Measurements from ENCODE around the gene CCDC174.

Gene CCDC174

DNA sequence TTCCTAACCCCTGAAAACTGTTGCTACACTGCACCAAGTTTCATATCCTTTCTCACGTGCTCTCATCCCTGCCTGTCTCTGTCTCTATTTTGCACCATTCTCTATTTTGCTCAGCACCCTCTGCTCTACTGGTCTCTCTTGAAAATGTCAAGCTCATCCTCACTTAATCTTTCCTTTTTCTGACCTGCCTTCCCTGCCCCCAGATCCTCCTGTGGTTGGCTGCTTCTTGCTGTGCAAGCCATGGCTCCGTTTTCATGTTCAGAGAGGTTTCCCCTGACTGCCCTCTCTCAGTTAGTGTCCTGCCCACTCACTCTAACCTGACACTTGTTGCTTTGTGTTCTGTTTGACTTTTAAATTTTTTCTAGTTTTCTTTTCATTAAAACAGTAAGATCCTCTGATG lies 6.0 kb downstream of the CCDC174 start:
- DNase-seq: no peak

DNA sequence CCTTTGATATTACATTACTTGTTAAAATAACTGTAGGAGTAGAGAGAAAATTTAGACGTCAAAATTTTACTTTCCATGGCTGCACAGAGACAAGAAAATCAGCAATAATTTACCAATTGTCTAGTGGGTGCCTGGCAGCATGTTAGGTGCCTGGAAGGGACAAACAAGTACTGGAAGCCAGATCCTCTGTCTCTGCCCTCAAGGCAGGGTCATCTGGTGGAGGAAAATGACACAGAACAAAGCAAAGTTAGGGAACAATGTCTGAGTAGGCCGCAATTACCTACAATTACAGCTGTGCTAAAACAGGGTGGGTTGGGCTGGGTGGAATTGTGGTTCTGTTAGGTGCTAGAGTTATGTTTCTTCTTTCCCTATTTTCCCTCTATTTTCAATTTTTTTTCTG lies 7.4 kb downstream of the CCDC174 start:
- DNase-seq: no peak

DNA sequence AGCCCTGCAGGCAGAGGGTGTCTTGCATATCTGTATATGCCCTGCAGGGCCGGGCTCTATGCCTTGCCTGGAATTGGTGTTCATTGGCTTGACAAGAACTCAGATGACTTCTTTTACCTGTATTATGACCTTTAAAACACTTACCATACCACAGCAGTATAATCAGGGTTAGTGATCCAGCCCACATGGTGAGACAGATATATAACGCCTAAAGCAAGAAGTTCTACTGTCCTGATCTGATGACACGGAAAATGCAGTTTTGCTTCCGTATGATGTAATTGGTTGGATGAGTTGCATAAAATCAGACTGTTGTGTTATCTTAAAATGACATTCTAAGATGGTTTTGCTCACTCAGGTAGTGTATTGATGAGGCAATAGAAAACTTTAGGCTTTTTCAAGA lies 9.4 kb downstream of the CCDC174 start:
- no peak for DNase-seq

DNA sequence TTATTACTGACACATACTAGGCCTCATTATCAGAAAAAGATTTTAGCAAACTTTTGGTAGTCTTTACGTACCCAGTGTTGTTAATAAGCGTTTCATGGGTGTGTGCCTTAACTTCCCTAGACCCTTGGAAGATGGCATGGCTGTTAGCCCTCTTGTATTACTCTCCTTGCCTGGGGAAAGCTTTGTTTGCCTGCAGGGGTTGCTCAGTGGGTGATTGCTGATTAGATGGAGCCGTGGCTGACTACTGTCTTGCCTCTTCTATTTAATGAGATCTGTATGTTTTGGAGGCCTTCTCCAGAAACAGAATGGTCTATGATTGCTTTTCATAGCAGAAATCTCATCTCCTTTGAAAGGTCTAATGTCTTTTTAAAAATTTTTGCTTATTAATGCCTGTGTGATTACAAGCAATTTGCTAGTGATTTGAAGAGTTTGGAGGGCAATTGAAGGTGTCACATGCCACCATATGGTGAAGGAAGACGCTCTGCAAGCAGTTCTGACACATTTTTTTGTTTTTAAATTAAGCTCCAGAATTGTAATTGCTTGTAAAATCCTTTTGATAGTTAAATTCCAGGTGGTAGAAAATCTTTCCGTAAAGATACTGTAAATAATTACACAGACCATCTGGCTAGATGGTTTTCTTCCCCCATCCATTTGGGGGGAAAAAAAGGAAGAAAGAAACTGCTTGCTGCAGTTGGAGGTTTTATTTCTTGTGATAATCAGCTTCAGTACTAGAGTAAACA lies 12.0 kb downstream of the CCDC174 start:
- DNase-seq: no peak

DNA sequence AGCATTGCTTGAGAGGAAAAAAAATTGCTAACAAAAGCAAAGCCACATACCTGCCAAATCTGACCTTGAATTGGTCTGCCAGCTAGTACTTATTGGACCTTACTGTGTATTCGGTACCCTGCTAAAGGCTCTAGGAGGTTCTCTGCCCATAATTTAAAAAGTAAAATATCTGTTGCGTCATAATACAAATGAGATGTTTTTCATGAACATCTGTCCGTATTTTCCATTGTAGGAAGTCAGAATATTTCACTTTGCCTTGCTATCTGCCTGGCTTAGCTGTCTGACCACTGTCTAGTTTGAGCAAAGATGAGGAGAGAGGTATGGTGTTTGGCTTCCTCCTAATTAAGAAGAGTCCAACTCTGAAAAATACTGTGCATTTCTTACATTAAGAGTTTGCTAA lies 12.6 kb downstream of the CCDC174 start:
- no peak for DNase-seq

DNA sequence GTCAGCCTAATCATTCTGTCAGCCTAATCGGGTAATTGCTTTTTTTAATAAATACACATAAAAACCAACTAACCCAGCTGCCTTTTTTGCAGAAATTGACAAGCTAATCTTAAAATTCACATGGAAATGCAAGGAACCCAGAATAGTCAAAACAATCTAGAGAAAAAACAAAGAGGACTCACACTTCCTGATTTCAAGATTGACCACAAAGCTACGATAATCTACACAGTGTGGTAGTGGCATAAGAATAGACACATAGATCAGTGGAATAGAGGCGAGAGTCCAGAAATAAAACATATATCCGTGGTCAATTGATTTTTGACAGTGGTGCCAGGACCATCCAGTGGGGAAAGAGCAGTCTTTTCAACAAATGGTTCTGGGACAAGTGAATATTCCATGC lies 21.0 kb downstream of the CCDC174 start:
- no peak for DNase-seq

DNA sequence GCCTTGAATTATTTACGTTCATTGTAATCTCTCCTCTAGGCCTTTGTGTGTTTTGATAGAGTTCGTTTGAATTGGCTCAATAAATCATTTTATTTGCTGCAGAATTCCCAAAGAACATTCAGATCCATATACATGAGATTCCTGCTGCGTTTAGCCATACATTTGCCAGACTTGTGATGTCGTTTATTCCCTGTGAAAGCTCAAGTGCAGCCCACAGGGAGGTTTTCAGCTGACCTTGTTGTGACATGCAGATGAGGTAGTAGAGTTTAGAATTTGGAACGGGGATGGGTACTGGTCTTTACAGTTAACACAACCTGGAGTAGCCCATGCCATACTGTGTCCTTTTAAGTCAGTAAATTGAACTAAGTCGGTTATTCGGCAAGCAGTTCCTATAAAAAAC lies 23.3 kb downstream of the CCDC174 start, which contains the start of gene C3orf20:
Gene C3orf20, plus strand, starts transcription at position 301 of the 400 bp plus-strand sequence. CDS start 7,573 bp downstream, outside the sequence.
- DNase-seq: no peak

DNA sequence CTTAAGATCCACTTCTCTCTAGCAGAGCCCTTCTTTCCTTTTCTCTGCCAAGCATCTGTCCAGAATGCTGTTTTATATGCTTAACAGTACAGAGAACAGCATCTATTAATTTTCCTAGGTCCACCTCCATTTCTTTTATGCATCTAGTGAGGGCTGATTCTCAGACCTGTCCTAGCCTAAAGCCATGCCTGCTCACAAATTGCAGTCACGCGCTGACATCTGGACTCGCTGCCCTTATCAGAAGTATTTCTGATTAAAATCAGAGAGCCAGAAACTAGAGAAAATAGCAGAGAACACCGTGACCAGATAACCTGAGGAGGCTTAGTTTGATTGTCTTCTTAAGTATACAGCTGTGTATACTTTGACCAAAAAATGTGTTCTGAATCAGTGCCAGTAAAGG lies 25.3 kb downstream of the CCDC174 start:
- no peak for DNase-seq

DNA sequence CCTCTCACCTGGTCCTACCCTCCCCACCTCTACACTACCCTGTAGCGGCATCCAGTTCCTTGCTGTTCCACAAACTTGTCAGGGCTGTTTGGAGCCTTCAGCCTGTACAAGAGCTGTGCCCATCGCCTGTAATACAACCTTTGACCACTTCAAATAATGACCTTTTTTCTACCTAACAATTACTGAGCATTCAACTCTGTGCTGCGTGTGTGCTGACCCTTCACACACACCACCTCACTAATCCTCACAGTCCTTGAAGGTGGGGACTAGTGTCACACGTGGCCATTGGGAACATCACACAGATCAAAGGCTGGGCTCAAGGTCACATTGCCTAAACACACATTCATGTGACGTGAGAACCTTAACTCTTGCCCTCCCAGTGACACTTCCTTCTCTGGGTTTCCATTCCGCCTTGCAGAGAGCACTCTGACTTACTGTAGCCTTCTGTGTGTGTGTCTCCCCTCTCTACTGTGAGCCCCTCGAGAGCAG lies 26.5 kb downstream of the CCDC174 start:
- no peak for DNase-seq

DNA sequence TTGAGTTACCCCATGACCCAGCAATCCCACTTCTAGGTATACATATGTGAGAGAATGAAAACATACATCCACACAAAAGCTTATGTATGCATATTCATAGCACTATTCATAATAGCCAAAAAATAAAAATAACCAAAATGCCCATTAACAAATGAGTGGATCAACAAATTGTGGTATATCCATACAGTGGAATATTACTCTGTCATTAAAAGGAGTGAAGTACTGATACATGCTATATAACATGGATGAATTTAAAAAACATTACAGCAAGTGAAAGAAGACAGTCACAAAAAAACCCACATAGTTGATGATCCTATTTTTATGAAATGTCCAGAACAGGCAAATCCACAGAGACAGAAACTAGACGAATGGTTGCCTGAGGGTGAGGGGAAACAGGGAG lies 28.6 kb downstream of the CCDC174 start:
- no peak for DNase-seq

DNA sequence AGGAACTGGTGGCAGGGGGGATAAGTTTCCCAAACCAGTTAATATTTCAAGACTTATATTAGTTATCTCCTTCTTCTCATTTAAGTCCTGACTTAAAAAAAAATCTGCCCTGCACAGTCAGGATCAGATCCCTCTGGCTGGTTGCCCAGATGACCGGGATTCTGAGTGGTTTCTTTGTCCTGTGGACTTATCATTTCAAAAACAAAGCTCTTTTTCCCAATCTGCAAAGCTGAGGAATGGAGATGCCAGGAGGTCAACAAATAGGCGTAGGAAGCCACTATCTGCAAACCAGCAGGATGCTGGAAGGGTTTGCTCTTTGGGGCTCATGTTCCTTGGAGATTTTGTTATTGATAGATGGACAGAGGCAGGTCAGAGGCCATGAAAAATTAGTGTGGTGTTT lies 29.2 kb downstream of the CCDC174 start:
- no peak for DNase-seq

DNA sequence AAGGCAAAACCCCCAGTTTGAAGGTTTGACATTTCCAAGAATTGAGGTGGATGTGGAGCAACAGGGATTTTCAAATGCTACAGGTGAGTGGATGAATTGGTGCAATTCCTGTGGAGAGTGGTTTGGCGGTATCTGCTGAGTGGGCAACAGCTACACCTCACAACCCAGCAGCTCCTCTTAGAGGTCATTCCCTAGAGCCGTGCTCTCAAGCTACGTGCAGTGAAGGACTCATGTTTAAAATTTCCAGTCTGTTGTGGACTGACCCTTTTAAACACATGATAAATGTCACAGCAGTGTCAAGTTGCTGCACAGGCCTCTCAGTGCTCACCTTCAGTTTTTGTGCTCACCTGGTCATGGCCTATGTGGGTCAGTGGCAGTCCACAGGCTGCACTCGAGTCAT lies 32.9 kb downstream of the CCDC174 start:
- DNase-seq: no peak

DNA sequence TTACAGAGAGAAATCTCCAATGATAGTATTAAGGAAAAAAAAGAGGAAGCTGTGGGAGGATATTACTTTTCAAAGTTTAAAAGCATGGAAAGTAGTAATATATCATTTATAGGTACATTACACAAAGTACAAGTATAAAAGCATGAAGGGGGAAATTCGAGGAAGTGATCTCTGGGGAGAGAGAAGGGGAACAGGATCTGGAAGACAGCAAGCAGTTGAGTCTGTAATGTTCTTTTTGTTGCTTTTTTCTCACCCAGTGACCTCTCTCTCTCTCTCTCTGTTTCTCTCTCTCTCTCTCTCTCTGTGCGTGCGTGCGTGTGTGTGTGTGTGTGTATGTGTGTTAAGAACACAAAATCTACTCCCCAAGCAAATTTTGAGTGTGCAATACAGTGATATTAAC lies 33.6 kb downstream of the CCDC174 start:
- DNase-seq: no peak

DNA sequence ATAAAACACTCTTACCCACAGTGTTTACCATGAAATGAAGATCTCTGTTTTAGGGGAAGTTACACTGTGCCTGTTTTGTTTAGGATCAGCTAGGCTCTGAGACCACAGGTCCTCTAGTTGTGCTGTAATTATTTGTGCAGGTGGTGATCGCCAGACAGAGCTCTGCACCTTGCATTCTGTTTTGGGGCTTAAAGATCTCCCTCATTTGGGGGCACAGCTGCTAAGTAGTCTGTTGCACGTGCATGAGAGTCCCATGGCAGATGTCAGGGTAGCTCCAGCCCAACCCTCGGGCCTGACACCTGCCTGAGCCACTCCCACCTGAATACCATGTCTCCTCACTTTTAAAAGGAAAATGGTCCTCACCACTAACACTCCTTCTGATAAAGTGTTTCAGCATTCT lies 35.8 kb downstream of the CCDC174 start:
- DNase-seq: no peak

DNA sequence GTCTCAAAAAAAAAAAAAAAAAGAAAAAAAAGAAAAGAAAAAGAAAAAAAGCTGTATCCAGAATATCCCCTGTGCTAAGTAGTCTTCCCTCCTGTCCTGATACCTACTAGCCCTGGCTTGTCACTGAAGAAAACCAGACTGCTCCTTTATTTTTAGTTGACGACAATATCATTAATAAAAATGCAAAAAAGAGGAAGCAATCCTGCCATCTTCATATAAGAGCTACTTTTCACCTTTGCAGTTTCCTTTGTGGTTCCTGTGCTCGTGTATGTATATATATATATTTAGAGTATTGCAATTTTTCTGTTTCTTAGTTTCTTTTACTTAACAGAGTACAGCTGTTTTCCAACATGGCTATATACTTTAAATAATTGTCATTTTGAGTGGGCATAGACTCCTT lies 37.0 kb downstream of the CCDC174 start:
- DNase-seq: no peak

DNA sequence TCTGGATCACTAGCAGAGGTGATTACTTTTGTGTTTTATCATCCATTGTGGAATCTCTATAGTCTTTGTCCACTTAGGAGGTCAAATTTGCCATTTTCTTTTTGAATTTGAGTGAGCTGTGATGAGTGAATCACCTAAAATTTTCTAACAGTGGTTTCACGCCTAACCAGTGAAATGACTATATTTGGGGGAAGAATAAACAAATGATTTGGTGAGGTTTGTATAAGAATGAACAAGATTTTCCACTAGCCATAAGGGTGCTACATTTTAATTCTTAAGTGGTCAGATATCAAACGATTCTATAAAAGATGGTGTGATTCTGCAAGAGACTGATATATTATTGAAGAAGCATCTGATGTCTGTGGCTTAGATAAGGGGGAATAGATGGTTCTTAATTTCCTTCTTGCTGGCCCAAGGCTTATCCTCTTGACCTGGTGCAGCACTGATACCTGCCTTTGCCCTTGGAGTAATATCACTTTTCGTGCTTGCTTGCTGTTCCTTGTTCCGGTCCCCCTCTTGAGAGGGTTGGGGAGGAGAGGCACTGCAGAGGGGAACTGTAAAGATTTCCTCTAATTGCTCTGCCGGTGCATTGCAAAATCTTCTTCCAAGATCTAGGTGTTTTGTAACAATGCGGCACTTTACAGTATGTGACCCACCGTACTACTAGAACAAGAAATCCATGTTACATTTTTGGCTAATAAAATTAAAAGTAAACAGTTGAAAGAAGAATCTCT lies 37.9 kb downstream of the CCDC174 start:
- no peak for DNase-seq

DNA sequence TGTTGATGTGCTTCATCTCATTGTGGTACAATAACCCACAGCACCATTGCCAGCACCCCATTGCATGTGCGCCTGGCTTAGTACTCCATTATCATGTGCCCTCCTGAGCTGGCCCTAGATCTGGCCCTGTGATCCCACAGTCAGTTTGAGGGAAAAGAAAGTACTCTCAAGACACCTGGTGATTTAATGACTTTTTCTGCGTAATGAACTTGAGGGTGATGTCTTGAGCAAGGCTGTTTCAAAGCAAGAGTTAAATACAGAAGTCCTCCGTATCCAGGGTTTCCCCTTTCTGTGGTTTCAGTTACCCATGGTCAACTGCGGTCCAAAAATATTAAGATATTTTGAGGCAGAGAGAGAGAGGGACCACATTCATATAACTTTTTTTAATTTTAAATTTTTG lies 39.7 kb downstream of the CCDC174 start:
- no peak for DNase-seq

DNA sequence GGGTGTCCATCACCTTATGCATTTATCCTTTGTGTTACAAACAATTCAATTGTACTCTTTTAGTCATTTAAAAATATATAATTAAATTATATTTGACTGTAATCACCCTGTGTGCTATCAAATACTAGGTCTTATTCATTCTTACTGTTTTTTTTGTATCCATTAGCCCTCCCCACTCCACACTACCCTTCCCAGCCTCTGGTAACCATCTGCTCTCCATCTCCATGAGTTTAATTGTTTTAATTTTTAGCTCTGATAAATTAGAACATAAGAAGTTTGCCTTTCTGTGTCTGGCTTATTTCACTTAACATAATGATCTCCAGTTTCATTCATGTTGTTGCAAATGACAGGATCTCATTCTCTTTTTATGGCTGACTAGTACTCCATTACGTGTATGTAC lies 40.2 kb downstream of the CCDC174 start:
- DNase-seq: no peak

DNA sequence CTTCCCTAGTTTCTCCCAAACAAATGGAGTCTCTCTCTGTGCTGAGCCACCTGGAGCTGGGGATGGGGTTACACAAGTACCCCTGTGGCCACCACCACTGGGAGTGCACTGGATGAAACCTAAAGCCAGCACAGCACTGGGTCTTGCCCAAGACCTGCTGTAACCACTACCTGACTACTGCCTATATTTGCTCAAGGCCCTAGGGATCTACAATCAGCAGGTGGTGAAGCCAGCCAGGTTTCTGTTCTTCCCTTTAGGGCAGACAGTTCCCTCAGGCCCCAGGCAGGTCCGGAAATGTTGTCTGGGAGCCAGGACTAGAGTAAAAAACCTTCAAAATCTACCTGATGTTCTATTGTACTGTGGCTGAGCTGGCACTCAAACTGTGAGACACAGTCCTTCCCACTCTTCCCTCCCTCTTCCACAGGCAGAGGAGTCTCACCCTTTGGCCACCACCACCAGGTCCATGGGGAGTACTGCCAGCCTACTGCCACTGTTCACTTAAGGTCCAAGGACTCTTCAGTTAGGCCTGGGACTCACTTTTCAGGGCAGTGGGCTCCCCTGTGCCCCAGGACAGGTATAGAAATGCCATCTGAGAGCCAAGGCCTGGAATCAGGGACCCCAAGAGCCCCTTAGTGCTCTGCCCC lies 47.2 kb downstream of the CCDC174 start:
- DNase-seq: no peak

DNA sequence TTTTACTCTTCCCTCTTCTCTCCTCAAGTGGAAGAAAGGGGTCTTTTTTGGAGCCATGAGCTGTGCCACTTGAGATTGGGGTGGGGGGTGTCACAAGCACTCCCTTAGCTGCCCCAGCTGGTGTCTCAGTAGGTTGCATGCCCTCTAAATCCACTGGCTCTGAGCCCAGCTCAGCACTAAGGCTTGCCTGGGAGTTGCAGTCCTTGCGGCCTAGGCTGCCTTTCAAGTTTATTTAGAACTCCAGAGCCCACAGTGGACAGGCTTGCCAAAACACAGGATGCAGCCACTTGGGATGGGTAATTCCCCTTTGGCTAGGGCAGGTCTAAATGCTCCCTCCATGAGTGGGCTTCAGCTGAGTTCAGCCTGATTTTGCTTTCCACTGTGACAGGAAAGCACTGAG lies 48.1 kb downstream of the CCDC174 start:
- no peak for DNase-seq

DNA sequence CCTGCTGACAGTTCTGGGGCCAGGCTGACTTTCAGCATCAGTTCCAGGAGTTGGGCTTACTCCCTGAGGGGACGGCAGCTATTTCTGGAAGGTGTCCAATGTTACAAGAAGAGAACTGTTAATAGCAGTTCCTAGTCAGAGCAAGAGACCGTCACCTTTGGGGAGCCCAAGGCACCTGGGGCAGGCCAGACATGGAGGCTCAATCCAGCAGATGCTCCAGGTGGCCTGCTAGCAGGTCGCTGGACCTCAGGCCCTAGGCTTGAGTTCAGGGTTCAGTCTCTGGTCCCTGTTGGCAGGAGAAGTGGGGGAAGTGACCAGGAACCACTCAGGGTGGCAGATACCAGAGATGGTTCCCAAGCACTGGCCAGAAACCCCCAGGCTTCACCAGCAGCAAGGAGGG lies 49.3 kb downstream of the CCDC174 start:
- DNase-seq: no peak

DNA sequence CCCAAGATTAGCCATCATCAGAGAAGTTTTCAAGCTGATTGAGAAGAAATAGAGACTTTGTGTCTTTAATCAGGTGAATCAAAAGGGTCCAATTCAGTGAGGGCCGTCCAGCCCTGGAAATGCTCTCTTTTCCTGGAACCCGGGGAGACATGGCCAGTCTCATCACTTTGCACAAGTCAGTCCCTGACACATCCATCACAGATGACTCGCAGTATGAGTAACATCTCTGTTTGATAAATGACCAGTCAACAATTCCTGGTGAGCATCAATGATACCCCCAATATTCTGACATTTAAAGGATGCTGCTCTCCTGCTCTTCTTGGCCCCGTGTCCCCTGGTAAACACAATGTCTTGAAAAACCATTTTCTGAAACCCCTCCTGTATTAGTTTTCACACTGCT lies 50.1 kb downstream of the CCDC174 start:
- no peak for DNase-seq

DNA sequence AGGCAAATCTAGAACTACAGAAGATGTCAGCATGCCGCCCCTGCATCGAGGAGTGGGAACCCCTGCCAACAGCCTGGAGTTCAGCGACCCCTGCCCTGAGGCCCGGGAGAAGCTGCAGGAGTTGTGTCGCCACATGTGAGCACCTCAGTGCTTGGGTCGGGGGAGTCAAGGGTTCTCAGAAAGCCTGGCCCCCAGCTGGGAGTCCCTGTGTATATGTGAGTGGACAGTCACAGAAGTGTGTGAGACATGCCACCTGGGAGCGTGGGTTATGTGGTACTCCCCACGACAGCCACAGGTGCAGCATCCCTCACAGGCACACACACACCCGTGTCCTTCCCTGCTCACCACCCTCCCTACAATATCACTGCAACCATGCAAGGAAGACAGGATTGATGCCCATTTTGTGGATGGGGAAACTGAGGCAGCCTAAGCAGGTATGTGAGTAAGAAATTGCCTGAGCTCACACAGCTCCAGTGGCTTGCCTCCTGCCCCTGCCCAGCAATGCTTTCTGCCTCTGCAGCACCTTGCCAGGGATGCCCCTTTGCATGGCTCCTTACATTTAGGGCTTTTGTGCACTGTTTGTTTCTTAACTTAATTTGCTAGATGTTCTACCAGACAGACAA lies 51.7 kb downstream of the CCDC174 start:
- no peak for DNase-seq

DNA sequence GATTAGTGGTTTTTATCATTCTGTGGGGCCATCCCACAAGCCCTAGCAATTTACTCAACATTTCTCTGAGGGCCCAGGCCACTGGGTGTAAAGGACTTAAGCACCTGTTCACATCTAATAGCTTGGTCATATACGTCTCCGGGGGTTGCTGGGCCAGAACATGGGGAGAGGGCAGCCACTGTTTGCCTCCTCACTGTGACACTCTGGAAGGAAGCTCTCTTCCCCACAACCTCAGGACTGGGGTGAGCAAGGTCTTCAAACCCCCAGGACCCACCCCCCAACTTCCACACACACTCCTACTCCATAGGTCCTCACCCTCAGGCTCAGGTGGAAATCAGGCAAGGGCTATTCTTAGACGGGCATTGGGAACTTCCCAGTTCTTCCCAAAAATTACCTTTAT lies 52.2 kb downstream of the CCDC174 start:
- DNase-seq: no peak

Data from NCI-H526 treated with DMSO at 0.1 percent for 48 hours (cell line).